Suprapubic skin (tissue), 3 donors: Measurements from ENCODE around the gene BDNF.

Experiments
- EP300 ChIP-seq: sonication (generic); formaldehyde crosslinking; IDR thresholded peaks from one replicate; pipeline ENCODE4 v1.6.1; 2017; ENCODE audit warnings: antibody characterized with exemption
- TF ChIP-seq, protein P1 (sequence below), 2 donors: fragments of 200-600 bp in 1 of 2; fragments of 450-650 bp in 1 of 2; sonication (generic) in 1 of 2; IDR thresholded peaks; one replicate each; pipeline ENCODE4 v1.5.1; 2016 to 2019; ENCODE audit warnings: antibody characterized with exemption in 2 of 2, mild to moderate bottlenecking in 1 of 2, moderate library complexity in 1 of 2

DNA sequence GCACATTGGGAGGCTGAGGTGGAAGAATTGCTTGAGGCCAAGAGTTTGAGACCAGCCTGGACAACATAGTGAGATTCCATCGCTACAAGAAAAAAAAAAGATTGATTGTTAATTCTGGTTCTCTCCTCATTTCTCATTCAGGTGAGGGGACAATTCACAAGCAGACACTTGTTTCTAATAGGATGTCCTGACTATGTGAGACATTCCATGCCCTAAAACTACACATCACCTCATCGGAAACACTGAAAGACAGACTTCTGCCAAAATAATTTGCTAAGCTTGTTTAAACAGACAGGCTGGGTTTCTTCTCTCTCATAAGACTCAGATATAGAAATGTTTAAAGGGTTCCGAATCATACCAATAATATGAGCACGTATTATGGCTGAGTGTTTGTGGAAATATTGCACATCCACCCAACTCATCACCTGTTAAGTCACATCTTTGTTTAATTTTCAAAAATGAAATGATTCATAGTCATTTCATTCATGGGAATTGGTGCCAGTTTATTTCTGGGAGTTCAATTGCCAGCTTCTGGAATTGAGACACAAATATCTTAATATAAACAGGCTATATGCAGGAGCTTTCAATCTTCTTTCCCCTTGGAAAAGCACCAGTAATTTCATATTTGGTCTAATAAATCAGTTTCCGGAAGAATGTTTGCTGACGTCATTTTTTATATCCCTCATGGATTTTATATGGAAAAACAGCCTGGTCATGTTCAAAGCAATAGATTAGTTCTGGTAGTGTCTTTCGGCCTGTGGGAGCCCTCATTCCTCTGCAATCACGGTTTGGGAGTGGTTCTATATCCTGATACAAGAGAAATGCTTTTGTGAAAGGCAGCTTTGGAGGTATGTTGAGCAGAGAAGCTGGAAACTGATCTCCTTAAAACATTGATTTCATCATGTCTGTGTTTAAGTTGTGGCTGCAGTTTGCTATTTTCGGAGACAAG, 87.0 kb downstream of the BDNF start:
- TF ChIP-seq, protein P1, sequence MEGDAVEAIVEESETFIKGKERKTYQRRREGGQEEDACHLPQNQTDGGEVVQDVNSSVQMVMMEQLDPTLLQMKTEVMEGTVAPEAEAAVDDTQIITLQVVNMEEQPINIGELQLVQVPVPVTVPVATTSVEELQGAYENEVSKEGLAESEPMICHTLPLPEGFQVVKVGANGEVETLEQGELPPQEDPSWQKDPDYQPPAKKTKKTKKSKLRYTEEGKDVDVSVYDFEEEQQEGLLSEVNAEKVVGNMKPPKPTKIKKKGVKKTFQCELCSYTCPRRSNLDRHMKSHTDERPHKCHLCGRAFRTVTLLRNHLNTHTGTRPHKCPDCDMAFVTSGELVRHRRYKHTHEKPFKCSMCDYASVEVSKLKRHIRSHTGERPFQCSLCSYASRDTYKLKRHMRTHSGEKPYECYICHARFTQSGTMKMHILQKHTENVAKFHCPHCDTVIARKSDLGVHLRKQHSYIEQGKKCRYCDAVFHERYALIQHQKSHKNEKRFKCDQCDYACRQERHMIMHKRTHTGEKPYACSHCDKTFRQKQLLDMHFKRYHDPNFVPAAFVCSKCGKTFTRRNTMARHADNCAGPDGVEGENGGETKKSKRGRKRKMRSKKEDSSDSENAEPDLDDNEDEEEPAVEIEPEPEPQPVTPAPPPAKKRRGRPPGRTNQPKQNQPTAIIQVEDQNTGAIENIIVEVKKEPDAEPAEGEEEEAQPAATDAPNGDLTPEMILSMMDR (IDR thresholded peaks at IDR 0.05), result no peak
- TF ChIP-seq EP300, result no peak
